ENCODE data around the gene MTHFSD.

GRCh38 chr16:86531641-86532525, 23.2 kb downstream of the MTHFSD start:
- TF ChIP-seq CTCF (IDR thresholded peaks at IDR 0.05; ENCODE audit: poor library complexity) (no peak), EZH2 (IDR thresholded peaks at IDR 0.05; ENCODE audit: borderline replicate concordance) (no peak), EZH2phosphoT487 (IDR thresholded peaks at IDR 0.05; ENCODE audit: low read depth, severe bottlenecking, unreplicated experiment) (no peak)
